ENCODE results near the gene PPP1R1C.

DNA sequence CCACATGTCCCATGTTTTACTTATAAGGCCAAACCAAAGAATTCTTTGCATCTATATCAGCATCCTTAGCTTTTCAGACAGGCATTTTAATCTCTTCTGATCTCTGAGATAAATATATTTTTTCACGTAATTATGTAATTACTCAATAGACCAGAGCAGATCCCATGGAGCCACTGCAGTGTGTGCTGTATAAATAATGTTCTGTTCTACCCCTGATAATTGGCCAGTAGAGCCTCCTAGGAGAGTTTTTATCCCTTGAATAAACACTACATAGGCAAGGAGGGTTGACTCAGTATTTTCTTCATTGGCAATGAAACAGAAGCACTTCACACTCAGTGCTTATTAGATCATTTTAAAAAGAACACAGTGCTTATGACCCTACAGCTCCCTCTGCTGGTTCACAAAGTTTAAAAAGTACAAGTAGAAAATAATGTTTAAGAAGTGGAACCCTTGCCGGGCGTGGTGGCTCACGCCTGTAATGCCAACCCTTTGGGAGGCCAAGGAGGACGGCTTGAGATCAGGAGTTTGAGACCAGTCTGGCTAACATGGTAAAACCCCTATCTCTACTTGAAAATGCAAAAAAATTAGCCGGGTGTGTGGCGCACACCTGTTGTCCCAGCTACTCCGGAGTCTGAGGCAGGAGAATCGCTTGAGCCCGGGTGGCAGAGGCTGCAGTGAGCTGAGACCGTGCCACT, 91.9 kb downstream of the PPP1R1C start:
- TF ChIP-seq, protein P1, sequence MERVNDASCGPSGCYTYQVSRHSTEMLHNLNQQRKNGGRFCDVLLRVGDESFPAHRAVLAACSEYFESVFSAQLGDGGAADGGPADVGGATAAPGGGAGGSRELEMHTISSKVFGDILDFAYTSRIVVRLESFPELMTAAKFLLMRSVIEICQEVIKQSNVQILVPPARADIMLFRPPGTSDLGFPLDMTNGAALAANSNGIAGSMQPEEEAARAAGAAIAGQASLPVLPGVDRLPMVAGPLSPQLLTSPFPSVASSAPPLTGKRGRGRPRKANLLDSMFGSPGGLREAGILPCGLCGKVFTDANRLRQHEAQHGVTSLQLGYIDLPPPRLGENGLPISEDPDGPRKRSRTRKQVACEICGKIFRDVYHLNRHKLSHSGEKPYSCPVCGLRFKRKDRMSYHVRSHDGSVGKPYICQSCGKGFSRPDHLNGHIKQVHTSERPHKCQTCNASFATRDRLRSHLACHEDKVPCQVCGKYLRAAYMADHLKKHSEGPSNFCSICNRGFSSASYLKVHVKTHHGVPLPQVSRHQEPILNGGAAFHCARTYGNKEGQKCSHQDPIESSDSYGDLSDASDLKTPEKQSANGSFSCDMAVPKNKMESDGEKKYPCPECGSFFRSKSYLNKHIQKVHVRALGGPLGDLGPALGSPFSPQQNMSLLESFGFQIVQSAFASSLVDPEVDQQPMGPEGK (CRISPR knock-in tag; IDR thresholded peaks at IDR 0.05), result no peak
- TF ChIP-seq, protein P2, sequence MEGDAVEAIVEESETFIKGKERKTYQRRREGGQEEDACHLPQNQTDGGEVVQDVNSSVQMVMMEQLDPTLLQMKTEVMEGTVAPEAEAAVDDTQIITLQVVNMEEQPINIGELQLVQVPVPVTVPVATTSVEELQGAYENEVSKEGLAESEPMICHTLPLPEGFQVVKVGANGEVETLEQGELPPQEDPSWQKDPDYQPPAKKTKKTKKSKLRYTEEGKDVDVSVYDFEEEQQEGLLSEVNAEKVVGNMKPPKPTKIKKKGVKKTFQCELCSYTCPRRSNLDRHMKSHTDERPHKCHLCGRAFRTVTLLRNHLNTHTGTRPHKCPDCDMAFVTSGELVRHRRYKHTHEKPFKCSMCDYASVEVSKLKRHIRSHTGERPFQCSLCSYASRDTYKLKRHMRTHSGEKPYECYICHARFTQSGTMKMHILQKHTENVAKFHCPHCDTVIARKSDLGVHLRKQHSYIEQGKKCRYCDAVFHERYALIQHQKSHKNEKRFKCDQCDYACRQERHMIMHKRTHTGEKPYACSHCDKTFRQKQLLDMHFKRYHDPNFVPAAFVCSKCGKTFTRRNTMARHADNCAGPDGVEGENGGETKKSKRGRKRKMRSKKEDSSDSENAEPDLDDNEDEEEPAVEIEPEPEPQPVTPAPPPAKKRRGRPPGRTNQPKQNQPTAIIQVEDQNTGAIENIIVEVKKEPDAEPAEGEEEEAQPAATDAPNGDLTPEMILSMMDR (CRISPR knock-in tag; IDR thresholded peaks at IDR 0.05), result peak; percentile 84
- TF ChIP-seq, protein P3, sequence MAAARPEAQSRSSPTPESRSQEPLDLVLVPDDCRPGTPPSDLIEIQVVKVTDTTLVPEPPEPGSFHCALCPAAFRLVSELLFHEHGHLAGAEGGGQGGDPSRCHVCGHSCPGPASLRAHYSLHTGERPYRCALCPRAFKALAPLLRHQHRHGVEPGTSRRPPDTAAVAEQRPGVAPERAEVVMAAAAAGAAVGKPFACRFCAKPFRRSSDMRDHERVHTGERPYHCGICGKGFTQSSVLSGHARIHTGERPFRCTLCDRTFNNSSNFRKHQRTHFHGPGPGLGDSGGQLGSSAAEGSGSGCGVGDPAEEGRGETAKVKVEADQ (CRISPR knock-in tag; IDR thresholded peaks at IDR 0.05; ENCODE audit: borderline replicate concordance), result no peak
